GM19023 (cell line): Measurements from ENCODE around the gene RUNX2.
"Not testable (repeated sequence)": the region's sequence is repeated elsewhere in the genome, so short reads cannot be mapped to it uniquely, and the experiment has no call there.

Experiments used
- ATAC-seq: cut with Tn5 transposase; IDR thresholded peaks from one replicate; pipeline ENCODE4 v1.9.1; 2021; ENCODE audit warnings: mild to moderate bottlenecking, moderate library complexity; ENCODE audit not compliant: unreplicated experiment

RUNX2 gene

GRCh38 chr6:45450132-45450531 lies 122.0 kb downstream of the RUNX2 start:
- ATAC-seq: no peak

GRCh38 chr6:45450831-45451230 lies 122.7 kb downstream of the RUNX2 start:
- ATAC-seq: no peak

- no peak for ATAC-seq
Observed at GRCh38 chr6:45454008-45454911, 126.1 kb downstream of the RUNX2 start.

DNA sequence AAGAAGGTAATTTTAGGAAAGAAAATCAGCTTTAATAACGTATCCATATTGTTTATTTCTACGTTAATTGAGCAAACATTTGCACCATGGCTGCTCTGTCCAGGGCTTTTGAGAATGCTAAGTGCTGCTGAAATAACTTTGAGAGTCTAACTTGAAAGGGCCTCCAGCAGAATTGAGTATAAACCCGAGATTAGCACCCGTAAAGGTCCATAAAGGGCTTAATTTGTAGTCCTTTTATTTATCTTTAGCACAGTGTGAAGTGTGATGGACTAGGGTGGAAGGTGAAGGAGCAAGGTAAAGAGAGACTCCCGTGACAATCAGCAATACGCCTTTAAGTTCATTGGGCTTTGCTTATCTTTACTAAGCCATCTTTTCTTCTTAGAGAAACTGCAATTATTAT lies 127.3 kb downstream of the RUNX2 start:
- ATAC-seq: no peak

GRCh38 chr6:45457141-45457540 lies 129.0 kb downstream of the RUNX2 start:
- no peak for ATAC-seq

- no peak for ATAC-seq
Observed at GRCh38 chr6:45458672-45459071, 130.5 kb downstream of the RUNX2 start.

DNA sequence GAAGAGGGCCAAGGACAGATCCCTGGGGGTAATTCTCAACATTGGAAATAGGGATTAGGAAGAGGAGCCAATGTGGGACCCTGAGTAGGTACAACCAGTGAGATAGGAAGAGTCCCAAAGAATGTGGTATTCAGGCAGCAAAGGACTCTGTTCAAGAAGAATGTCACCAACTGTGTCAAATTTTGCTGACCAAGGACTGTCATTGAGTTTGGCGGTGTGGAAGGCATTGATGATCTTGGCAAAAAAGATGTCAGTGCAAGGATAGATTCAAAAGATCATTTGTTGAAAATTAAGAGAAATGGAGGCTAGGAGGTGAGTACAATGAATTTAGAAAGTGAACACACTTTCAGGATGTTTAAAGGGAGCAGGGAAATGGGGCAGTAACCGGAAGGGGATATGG lies 132.0 kb downstream of the RUNX2 start:
- ATAC-seq: no peak

GRCh38 chr6:45461486-45461885 lies 133.4 kb downstream of the RUNX2 start:
- ATAC-seq: no peak

GRCh38 chr6:45462190-45463134 lies 134.3 kb downstream of the RUNX2 start:
- ATAC-seq: no peak

- no peak for ATAC-seq
Observed at GRCh38 chr6:45464685-45465084, 136.6 kb downstream of the RUNX2 start.

DNA sequence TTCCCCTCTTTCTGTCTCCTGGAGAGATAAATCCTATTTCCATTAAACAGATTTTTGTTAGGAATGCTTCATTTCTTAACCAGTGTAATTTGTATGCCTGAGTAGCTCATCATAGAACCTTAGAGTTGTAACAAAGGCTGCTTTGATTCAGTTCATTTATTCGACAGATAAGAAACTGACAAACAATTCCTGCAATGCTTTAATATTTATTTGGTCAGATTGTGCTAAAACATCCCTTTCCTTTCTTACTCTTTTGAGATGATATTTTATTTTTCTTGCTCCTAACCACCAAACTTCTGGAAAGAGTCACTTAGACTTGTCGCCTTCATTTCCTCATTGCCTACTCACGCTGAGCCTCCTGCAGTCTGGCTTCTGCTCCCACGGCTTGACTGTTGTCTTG lies 138.6 kb downstream of the RUNX2 start:
- ATAC-seq: no peak

DNA sequence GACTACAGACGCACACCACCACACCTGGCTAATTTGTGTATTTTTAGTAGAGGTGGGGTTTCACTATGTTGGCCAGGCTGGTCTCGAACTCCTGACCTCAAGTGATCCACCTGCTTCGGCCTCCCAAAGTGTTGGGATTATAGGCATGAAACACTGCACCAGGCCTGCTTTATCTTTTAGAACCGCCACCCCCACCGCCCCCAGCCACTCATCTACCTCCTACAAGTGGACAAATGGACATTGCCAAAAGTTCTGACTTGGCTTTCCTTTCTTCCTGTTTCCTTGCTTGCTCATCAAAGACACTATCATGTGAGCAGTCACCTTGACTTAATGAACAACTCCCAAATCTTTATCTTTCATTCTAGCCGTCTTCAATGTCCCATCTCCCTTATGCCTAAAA lies 139.3 kb downstream of the RUNX2 start:
- ATAC-seq: not testable (repeated sequence)

DNA sequence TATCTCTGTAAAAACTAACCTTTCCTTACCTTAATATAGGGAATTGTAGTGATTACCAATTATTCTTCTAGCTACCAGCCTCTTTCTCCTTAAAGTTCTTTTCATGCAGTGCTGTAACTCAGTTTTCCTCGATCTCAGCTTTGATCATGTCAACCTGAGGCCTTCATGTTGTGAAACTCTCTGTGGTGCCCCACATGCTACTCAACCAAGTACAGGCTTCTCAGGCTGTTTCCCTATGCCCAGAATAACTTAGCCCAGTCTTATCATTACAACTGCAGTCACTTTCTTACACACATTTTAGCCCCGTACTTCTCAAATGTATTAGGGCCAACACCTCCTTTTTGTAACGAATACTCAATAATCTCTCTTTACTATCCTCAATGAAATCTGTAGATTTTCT lies 139.7 kb downstream of the RUNX2 start:
- no peak for ATAC-seq

GRCh38 chr6:45469663-45470062 lies 141.5 kb downstream of the RUNX2 start:
- no peak for ATAC-seq

- ATAC-seq: no peak
Observed at GRCh38 chr6:45470131-45470738, 142.1 kb downstream of the RUNX2 start.

- no peak for ATAC-seq
Observed at GRCh38 chr6:45472382-45472781, 144.3 kb downstream of the RUNX2 start.

GRCh38 chr6:45473121-45473993 lies 145.2 kb downstream of the RUNX2 start:
- ATAC-seq: no peak

GRCh38 chr6:45474376-45474775 lies 146.2 kb downstream of the RUNX2 start:
- ATAC-seq: no peak

DNA sequence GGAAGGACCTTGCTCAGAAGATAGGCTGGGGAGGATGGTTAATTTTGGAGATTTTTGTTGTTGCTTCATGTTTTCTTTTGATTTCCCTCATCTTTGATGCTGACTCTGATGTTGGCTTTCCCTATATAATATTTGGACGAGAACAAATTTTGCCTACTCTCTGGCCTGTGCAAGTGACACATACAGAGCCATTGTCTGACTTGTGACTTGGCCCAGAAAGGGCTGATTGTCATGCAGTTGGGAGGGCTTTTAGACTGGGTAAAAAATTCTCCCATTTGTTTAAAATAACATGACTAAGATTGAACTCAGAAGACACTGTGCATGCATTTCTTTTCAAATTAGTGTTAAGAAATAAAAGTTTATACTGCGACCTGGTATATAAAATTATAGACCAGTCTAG lies 148.2 kb downstream of the RUNX2 start:
- no peak for ATAC-seq

DNA sequence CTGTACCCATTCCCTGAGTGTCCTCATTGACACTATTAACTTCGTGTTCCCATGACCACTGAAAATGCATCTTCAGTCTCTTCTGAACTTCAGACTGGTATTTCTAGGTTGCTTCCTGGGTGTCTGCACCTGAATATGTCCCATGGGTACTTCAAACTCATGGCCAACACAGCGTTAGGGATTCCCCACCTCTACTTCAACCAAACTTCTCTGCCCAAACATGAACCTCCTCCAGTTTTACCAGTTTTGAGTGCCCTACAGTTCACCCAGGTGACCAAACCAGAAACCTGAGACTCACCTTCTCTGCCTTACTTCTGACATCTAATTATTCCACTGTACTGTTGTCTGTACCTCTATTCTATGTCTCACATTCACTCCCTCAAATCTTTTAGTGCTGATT lies 149.1 kb downstream of the RUNX2 start:
- no peak for ATAC-seq
